ENCODE data around the gene NBAS.
A peak's percentile ranks its signal among the peaks of the same experiment; 100 is the strongest.

The NBAS gene

GRCh38 chr2:15584316-15584715 lies 23.2 kb upstream of the NBAS start:
- Histone ChIP-seq H3K9me3 (ENCODE audit: low read depth, low read length) (no peaks in the 10 kb centered on the region), H3K36me3 (ENCODE audit: insufficient read depth, low read length) (no peaks in the 10 kb centered on the region), H3K9ac (ENCODE audit: insufficient read length) (no peak overlapping the region), H3K27ac (no peak overlapping the region), H3K4me3 (no peak overlapping the region)
- no peak for TF ChIP-seq EZH2 (IDR thresholded peaks at IDR 0.05)
- no peak for TF ChIP-seq FOXP2 (optimal IDR thresholded peaks at IDR 0.05; ENCODE audit: control extremely low read depth, extremely low read length, insufficient read depth)
- TF ChIP-seq POLR2AphosphoS5 (IDR thresholded peaks at IDR 0.05; ENCODE audit: borderline replicate concordance, low read depth, low read length): no peak
- no peak for DNase-seq (ENCODE audit: low read depth, low spot score)

GRCh38 chr2:15583826-15584225 lies 22.7 kb upstream of the NBAS start:
- Histone ChIP-seq H3K9ac (ENCODE audit: insufficient read length) (no peak overlapping the region), H3K4me3 (no peak overlapping the region), H3K36me3 (ENCODE audit: insufficient read depth, low read length) (no peaks in the 10 kb centered on the region), H3K27ac (no peak overlapping the region), H3K9me3 (ENCODE audit: low read depth, low read length) (no peaks in the 10 kb centered on the region)
- TF ChIP-seq EZH2 (IDR thresholded peaks at IDR 0.05) (no peak), POLR2AphosphoS5 (IDR thresholded peaks at IDR 0.05; ENCODE audit: borderline replicate concordance, low read depth, low read length) (no peak), FOXP2 (optimal IDR thresholded peaks at IDR 0.05; ENCODE audit: control extremely low read depth, extremely low read length, insufficient read depth) (no peak)
- no peak for DNase-seq (ENCODE audit: low read depth, low spot score)

GRCh38 chr2:15582710-15583357 lies 21.7 kb upstream of the NBAS start:
- no peak for DNase-seq (ENCODE audit: low read depth, low spot score)

GRCh38 chr2:15580451-15580850 lies 19.3 kb upstream of the NBAS start:
- H3K4me3 ChIP-seq: no peak overlapping the region
- no peak for DNase-seq (ENCODE audit: low read depth, low spot score)
- no peak overlapping the region for H3K9ac ChIP-seq (ENCODE audit: insufficient read length)
- no peak overlapping the region for H3K27ac ChIP-seq
- no peaks in the 10 kb centered on the region for H3K36me3 ChIP-seq (ENCODE audit: insufficient read depth, low read length)
- TF ChIP-seq EZH2 (IDR thresholded peaks at IDR 0.05) (no peak), POLR2AphosphoS5 (IDR thresholded peaks at IDR 0.05; ENCODE audit: borderline replicate concordance, low read depth, low read length) (no peak), FOXP2 (optimal IDR thresholded peaks at IDR 0.05; ENCODE audit: control extremely low read depth, extremely low read length, insufficient read depth) (no peak)
- no peaks in the 10 kb centered on the region for H3K9me3 ChIP-seq (ENCODE audit: low read depth, low read length)

More at GRCh38 chr2:15582710-15583357, 21.7 kb upstream of the NBAS start:
- Histone ChIP-seq H3K4me3 (no peak overlapping the region), H3K9me3 (ENCODE audit: low read depth, low read length) (no peaks in the 10 kb centered on the region), H3K9ac (ENCODE audit: insufficient read length) (no peak overlapping the region), H3K36me3 (ENCODE audit: insufficient read depth, low read length) (no peaks in the 10 kb centered on the region), H3K27ac (no peak overlapping the region)
- TF ChIP-seq EZH2 (IDR thresholded peaks at IDR 0.05) (no peak), POLR2AphosphoS5 (IDR thresholded peaks at IDR 0.05; ENCODE audit: borderline replicate concordance, low read depth, low read length) (no peak), FOXP2 (optimal IDR thresholded peaks at IDR 0.05; ENCODE audit: control extremely low read depth, extremely low read length, insufficient read depth) (no peak)

GRCh38 chr2:15579641-15580040 lies 18.5 kb upstream of the NBAS start:
- no peaks in the 10 kb centered on the region for H3K9me3 ChIP-seq (ENCODE audit: low read depth, low read length)
- H3K36me3 ChIP-seq (ENCODE audit: insufficient read depth, low read length): no peaks in the 10 kb centered on the region
- H3K4me3 ChIP-seq: no peak overlapping the region
- no peak overlapping the region for H3K9ac ChIP-seq (ENCODE audit: insufficient read length)
- TF ChIP-seq EZH2 (IDR thresholded peaks at IDR 0.05): no peak
- TF ChIP-seq POLR2AphosphoS5 (IDR thresholded peaks at IDR 0.05; ENCODE audit: borderline replicate concordance, low read depth, low read length): no peak
- no peak for TF ChIP-seq FOXP2 (optimal IDR thresholded peaks at IDR 0.05; ENCODE audit: control extremely low read depth, extremely low read length, insufficient read depth)
- no peak for DNase-seq (ENCODE audit: low read depth, low spot score)
- no peak overlapping the region for H3K27ac ChIP-seq

GRCh38 chr2:15577071-15577735 lies 16.1 kb upstream of the NBAS start:
- TF ChIP-seq EZH2 (IDR thresholded peaks at IDR 0.05) (no peak), POLR2AphosphoS5 (IDR thresholded peaks at IDR 0.05; ENCODE audit: borderline replicate concordance, low read depth, low read length) (no peak), FOXP2 (optimal IDR thresholded peaks at IDR 0.05; ENCODE audit: control extremely low read depth, extremely low read length, insufficient read depth) (no peak)
- no peak overlapping the region for H3K27ac ChIP-seq
- H3K9me3 ChIP-seq (ENCODE audit: low read depth, low read length): no peaks in the 10 kb centered on the region
- DNase-seq (ENCODE audit: low read depth, low spot score): peak; percentile 59
- no peak overlapping the region for H3K4me3 ChIP-seq
- no peak overlapping the region for H3K9ac ChIP-seq (ENCODE audit: insufficient read length)
- H3K36me3 ChIP-seq (ENCODE audit: insufficient read depth, low read length): no peaks in the 10 kb centered on the region

- no peak overlapping the region for H3K27ac ChIP-seq
Observed at GRCh38 chr2:15571729-15572128, 10.6 kb upstream of the NBAS start.

GRCh38 chr2:15570104-15570503 lies 9.0 kb upstream of the NBAS start:
- Histone ChIP-seq H3K9ac (ENCODE audit: insufficient read length) (no peak overlapping the region), H3K4me3 (no peak overlapping the region), H3K27ac (no peak overlapping the region), H3K36me3 (ENCODE audit: insufficient read depth, low read length) (no peaks in the 10 kb centered on the region), H3K9me3 (ENCODE audit: low read depth, low read length) (no peaks in the 10 kb centered on the region)
- TF ChIP-seq EZH2 (IDR thresholded peaks at IDR 0.05) (no peak), FOXP2 (optimal IDR thresholded peaks at IDR 0.05; ENCODE audit: control extremely low read depth, extremely low read length, insufficient read depth) (no peak), POLR2AphosphoS5 (IDR thresholded peaks at IDR 0.05; ENCODE audit: borderline replicate concordance, low read depth, low read length) (no peak)
- no peak for DNase-seq (ENCODE audit: low read depth, low spot score)

More at GRCh38 chr2:15571729-15572128, 10.6 kb upstream of the NBAS start:
- Histone ChIP-seq H3K36me3 (ENCODE audit: insufficient read depth, low read length) (no peaks in the 10 kb centered on the region), H3K9ac (ENCODE audit: insufficient read length) (no peak overlapping the region), H3K4me3 (no peak overlapping the region), H3K9me3 (ENCODE audit: low read depth, low read length) (no peaks in the 10 kb centered on the region)
- no peak for DNase-seq (ENCODE audit: low read depth, low spot score)
- TF ChIP-seq FOXP2 (optimal IDR thresholded peaks at IDR 0.05; ENCODE audit: control extremely low read depth, extremely low read length, insufficient read depth) (no peak), POLR2AphosphoS5 (IDR thresholded peaks at IDR 0.05; ENCODE audit: borderline replicate concordance, low read depth, low read length) (no peak), EZH2 (IDR thresholded peaks at IDR 0.05) (no peak)

Data from SK-N-MC (cell line).